Endothelial cell (in vitro differentiated cells): Measurements from ENCODE around the gene NEURL2. TPM values are rescaled to one million over a fixed set of nuclear protein-coding genes. Genes with fewer than 3 reads are reported as not detected.
A peak's percentile ranks its signal among the peaks of the same experiment; 100 is the strongest.

Experiments used
- DNase-seq: peaks from one replicate; pipeline ENCODE4 v3.0.0; 2021; ENCODE audit warnings: low spot score
- H3K27ac Mint-ChIP-seq: one replicate; pipeline ENCODE4 v1.8.0; 2021; ENCODE audit warnings: mixed read lengths, inconsistent platforms; ENCODE audit not compliant: unreplicated experiment
- H3K27me3 Mint-ChIP-seq: one replicate; pipeline ENCODE4 v1.8.0; 2021; ENCODE audit warnings: mild to moderate bottlenecking, moderate library complexity, mixed read lengths, inconsistent platforms; ENCODE audit not compliant: unreplicated experiment
- H3K36me3 Mint-ChIP-seq: one replicate; pipeline ENCODE4 v1.8.0; 2021; ENCODE audit warnings: mild to moderate bottlenecking, low read depth, mixed read lengths, inconsistent platforms; ENCODE audit not compliant: unreplicated experiment
- H3K4me1 Mint-ChIP-seq: one replicate; pipeline ENCODE4 v1.8.0; 2021; ENCODE audit warnings: mild to moderate bottlenecking, mixed read lengths, inconsistent platforms; ENCODE audit not compliant: unreplicated experiment
- H3K4me3 Mint-ChIP-seq: one replicate; pipeline ENCODE4 v1.8.0; 2021; ENCODE audit warnings: mild to moderate bottlenecking, mixed read lengths, inconsistent platforms; ENCODE audit not compliant: unreplicated experiment
- H3K9me3 Mint-ChIP-seq: one replicate; pipeline ENCODE4 v1.8.0; 2021; ENCODE audit warnings: mixed read lengths, inconsistent platforms; ENCODE audit not compliant: unreplicated experiment
- total RNA-seq: library from RNA; stranded (reverse); fragmentation: NEBNext Ultra II Directional; extraction: Animal tissue kit (Norgen Biotek cat#: 25700); gene quantifications from one replicate; pipeline ENCODE4 v1.2.1, GENCODE V29; 2021; ENCODE audit not compliant: unreplicated experiment
- TF ChIP-seq, protein P1 (sequence below): fragments of 200-600 bp; sonication (generic); IDR thresholded peaks from one replicate; pipeline ENCODE4 v1.5.0; 2021; ENCODE audit warnings: antibody characterized with exemption; ENCODE audit not compliant: unreplicated experiment

NEURL2 gene
- total RNA-seq, 1 donor from 2014 or later: 3.6 TPM

DNA sequence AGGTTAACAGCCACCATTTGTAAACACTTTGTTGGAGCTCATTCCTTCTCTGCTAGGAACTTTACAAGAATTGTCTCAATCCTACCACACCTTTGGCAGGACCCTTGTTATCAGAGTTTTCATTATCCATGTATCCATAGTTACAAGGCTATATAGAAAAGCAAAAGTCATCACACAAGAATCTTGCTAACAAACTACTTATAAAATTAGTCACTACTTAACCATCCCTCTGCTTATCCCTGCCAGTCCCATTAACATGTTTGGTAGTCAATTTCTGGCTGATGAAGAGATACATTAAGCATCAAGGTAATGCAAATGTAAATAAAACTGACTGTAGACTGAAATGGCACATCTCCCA lies 23.2 kb downstream of the NEURL2 start:
- Mint-ChIP-seq H3K36me3 (peaks cover 7% of the 10 kb centered on the region), H3K4me1 (peaks cover 11% of the 10 kb centered on the region), H3K9me3 (no peaks in the 10 kb centered on the region), H3K27me3 (peaks cover 1% of the 10 kb centered on the region), H3K27ac (no peak overlapping the region), H3K4me3 (no peak overlapping the region)
- no peak for DNase-seq
- TF ChIP-seq, protein P1, sequence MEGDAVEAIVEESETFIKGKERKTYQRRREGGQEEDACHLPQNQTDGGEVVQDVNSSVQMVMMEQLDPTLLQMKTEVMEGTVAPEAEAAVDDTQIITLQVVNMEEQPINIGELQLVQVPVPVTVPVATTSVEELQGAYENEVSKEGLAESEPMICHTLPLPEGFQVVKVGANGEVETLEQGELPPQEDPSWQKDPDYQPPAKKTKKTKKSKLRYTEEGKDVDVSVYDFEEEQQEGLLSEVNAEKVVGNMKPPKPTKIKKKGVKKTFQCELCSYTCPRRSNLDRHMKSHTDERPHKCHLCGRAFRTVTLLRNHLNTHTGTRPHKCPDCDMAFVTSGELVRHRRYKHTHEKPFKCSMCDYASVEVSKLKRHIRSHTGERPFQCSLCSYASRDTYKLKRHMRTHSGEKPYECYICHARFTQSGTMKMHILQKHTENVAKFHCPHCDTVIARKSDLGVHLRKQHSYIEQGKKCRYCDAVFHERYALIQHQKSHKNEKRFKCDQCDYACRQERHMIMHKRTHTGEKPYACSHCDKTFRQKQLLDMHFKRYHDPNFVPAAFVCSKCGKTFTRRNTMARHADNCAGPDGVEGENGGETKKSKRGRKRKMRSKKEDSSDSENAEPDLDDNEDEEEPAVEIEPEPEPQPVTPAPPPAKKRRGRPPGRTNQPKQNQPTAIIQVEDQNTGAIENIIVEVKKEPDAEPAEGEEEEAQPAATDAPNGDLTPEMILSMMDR: no peak

DNA sequence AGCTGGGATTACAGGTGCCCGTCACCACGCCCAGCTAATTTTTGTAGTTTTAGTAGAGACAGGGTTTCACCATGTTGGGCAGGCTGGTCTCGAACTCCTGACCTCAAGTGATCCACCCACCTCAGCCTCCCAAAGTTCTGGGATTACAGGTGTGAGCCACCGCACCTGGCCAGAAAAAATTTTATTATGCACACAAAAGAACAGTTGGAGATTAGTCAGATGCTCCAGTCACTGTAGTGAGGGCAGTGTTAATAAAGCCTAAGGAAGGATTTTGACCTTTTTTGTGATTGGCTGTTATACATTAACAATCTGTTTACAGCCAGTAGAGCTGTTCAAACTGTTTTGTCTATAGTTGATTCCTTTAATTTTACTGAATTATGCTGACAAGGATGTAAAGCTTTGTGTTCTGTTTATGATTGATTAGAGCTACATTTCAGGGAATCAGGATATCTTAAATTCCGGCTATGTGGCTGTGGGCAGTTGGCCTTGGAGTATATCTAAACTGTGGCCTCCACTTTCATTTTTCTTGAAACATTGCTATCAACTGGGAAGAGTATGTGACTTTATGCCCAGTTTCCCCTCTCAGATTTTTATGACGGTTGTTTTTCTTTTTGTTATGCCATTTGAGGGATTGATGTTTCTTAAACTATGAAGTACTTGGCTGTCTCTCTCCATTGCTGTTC lies 23.7 kb downstream of the NEURL2 start:
- Mint-ChIP-seq H3K4me1 (peaks cover 8% of the 10 kb centered on the region), H3K36me3 (peaks cover 6% of the 10 kb centered on the region), H3K27ac (no peak overlapping the region), H3K9me3 (no peaks in the 10 kb centered on the region), H3K4me3 (no peak overlapping the region), H3K27me3 (no peaks in the 10 kb centered on the region)
- DNase-seq: no peak
- TF ChIP-seq, protein P1: no peak

DNA sequence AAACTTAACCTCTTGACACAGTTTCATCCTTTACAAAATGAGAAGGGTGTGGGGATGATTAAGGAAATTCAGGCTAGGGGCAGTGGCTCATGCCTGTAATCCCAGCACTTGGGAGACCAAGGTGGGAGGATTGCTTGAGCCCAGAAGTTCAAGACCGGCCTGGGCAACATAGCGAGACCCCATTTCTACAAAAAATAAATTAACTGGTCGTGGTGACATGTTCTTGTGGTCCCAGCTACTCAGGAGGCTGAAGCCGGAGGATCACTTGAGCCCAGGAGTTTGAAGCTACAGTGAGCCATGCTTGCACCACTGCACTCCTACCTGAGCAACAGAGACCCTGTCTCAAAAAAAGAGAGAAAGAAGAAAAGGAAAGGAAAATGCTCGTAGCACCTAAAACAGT lies 24.6 kb downstream of the NEURL2 start:
- no peak overlapping the region for H3K4me3 Mint-ChIP-seq
- no peak overlapping the region for H3K27ac Mint-ChIP-seq
- peaks cover 3% of the 10 kb centered on the region for H3K4me1 Mint-ChIP-seq
- no peak for DNase-seq
- no peaks in the 10 kb centered on the region for H3K9me3 Mint-ChIP-seq
- H3K36me3 Mint-ChIP-seq: peaks cover 3% of the 10 kb centered on the region
- H3K27me3 Mint-ChIP-seq: no peaks in the 10 kb centered on the region
- TF ChIP-seq, protein P1: no peak

DNA sequence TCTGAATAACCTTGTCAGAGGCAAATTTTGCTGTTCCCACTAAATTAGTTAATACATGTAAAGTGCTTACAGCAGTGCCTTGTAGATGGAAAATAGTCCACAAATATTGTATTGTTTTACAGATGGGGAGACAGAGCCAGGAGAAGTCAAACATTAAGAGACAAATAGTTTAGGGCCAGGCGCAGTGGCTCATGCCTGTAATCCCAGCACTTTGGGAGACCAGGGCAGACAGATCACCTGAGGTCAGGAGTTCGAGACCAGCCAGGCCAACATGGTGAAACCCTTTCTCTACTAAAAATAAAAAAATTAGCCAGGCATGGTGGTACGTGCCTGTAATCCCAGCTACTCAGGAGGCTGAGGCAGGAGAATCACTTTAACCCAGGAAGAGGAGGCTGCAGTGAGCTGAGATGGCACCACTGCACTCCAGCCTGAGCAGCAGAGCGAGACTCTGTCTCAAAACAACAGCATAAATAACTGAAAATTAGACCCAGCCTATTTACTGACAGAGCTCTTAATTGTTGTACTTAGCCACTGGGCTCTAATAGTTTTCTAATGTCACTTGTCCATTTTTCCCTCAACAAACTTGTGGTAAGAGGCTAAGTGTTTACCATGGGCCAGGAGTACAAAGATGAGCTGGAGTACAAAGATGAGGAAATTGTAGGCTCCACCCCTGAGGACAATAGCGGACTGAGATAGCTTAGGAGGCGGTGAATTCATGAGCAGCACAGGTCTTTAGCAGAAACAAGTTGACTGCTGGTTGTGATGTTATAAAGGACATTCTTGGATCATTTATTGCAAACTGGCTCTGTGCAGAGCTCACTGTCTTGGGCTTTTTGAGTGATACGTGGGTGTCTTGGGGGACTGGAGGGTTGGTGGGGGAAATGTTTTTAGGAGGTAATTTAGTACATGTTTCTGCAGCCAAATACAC lies 27.2 kb downstream of the NEURL2 start:
- peaks cover 1% of the 10 kb centered on the region for H3K27me3 Mint-ChIP-seq
- peaks cover 7% of the 10 kb centered on the region for H3K36me3 Mint-ChIP-seq
- no peak overlapping the region for H3K27ac Mint-ChIP-seq
- TF ChIP-seq, protein P1: no peak
- H3K4me3 Mint-ChIP-seq: peak overlapping the region; percentile 7
- H3K9me3 Mint-ChIP-seq: no peaks in the 10 kb centered on the region
- DNase-seq: no peak
- peaks cover under 1% of the 10 kb centered on the region for H3K4me1 Mint-ChIP-seq
